T-helper 1 cell treated with Interleukin-12 subunit alpha and Interleukin-12 subunit beta and Interleukin-4 antibody, amounts not matched to agents 30 ng/mL and 1 ng/mL, for 36 hours (primary cell): ENCODE measurements around the gene ATP6V1C2. TPM values are rescaled to one million over a fixed set of nuclear protein-coding genes. Genes with fewer than 3 reads are reported as not detected.

Experiments used
- intact Hi-C: fragments of 100-400 bp; cut with micrococcal nuclease; formaldehyde crosslinking; loops from one replicate; pipeline ENCODE4 v1.15.1; 2024
- total RNA-seq: library from RNA; stranded (reverse); gene quantifications from 2 replicates; pipeline ENCODE4 v1.2.3, GENCODE V29; 2022

The ATP6V1C2 gene
- total RNA-seq, 1 donor from 2014 or later: not detected

DNA sequence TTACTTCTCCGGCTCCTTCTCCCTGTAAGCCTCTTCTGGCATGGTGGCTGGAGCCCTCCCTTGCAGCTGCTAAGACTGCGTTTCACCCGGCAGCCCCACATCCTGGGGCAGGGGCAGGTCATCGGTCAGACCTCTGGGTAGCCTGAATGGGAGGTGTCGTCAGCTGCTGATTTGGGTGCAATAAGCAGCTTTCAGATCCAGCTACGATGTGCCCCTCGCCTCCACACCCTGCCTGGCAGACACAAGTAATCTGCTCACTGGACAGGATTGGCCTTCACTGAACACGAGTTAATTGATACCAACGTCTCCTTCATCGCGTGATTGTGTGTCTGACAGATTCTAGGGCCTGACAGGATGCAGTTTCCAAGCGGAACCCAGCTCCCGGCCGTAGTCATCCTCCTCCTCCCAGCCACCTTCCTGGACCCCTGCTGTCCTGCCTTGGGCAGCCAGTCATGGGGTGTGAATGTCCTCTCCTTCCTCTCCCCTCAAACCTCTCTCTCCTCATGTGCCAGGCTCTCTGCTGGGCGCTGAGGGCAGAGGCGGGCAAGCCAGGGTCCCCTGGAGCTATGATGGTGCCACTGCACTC is 110.1 kb downstream of the ATP6V1C2 start:
- intact Hi-C loops: loop anchor here (5.0 kb wide), 1 partner anchor 646 kb away; no protein-coding TSS in a partner anchor

DNA sequence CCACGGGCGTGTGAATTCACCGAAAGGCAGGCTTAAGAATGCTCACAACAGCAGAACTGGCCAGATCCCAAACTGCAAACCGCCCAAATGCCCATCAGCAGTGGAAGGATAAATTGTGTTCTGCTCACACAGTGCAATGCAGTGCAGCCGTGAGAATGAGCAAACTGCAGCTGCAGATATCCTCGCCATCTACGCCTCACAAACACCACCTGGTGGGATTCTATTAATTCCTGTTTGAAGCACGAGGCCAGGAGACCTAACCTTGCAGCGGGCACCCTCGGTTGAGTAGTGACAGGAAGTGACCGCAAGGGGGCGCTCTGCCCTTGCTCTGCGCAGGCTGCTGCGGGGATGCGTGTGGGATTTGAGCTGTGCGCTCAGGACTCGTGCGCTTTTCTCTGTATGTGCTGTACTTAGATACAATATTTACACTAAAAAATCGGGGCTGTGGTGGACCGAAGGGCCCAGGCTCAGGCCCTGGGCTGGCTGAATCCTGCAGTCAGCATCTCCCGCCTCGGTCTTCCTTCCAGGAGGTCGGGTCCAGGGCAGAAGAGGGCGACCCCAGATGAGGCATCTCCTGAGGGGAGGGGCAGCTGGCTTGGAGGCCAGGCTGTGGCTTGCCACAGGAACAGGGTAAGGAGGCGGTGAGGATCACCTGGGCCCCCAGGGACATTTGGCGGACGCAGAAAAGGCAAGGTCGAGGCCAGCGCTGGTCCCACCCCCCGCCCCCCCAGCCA is 110.9 kb downstream of the ATP6V1C2 start:
- intact Hi-C loops: loop anchor here (1.0 to 5.0 kb wide), 6 partner anchors 20 to 645 kb away; partner anchors contain the start of genes PDIA6 and SLC66A3

DNA sequence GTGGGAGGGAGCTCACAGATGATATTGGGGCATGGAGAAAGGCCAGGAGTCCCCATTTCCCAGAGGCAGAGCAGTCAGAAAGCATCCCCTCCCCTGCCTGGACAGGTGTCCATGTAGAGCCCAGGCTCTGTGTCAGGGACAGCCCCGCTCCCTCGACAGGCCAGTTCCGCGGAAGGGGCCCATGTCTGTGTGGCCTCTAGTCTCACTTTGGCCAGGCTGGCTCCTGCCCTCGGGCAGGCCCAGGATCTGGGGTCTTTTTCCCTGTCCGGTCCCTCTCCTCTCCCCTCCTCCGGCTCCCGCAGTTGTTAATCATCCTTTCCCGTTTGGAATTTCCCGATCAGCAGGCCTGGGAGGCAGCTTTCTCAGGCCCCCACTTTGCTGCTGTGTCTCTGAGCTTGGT is 111.6 kb downstream of the ATP6V1C2 start:
- intact Hi-C loops: loop anchor here (5.0 kb wide), 1 partner anchor 644 kb away; no protein-coding TSS in a partner anchor

GRCh38 chr2:10834068-10834655 is 112.7 kb downstream of the ATP6V1C2 start:
- intact Hi-C loops: loop anchor here (5.0 kb wide), 1 partner anchor 643 kb away; no protein-coding TSS in a partner anchor

Other genes starting within 250 kb of the ATP6V1C2 start
- gene NOL10, start 31.7 kb upstream of the ATP6V1C2 start, total RNA-seq: 29.6 and 30.8 TPM in 2 replicates
- 175 and 180 TPM in 2 replicates for gene PDIA6, start 91.2 kb downstream of the ATP6V1C2 start, total RNA-seq
- gene KCNF1, start 190.3 kb downstream of the ATP6V1C2 start, total RNA-seq: not detected in 2 replicates